Activated gamma-delta T cell treated with Interleukin-2 at 50 U/mL for 16 hours (primary cell): Measurements from ENCODE around the gene KRT76.

Experiments
- DNase-seq: peaks from one replicate; pipeline ENCODE4 v3.0.0-alpha.2; 2020

Gene KRT76

DNA sequence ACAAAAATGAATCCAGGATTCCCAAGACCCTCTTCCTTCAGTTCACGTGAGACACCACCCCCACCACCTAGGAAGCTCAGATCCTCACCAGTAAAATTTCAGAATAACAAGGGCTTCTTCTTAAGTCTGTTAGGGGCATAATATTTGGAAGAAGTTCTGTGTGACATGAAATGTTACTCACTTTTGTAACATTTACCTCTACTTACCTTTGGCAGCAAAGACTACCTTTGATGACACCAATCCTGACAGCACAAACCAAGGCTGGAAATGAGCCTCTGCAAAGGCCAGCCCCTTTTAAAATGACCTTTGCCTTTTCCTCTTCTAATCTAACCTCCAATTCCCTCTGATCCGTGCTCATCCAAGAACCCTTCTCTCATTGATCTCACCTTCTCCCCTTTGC, 54.5 kb downstream of the KRT76 start:
- no peak for DNase-seq

- no peak for DNase-seq
Observed at GRCh38 chr12:52721838-52722470, 55.2 kb downstream of the KRT76 start.

DNA sequence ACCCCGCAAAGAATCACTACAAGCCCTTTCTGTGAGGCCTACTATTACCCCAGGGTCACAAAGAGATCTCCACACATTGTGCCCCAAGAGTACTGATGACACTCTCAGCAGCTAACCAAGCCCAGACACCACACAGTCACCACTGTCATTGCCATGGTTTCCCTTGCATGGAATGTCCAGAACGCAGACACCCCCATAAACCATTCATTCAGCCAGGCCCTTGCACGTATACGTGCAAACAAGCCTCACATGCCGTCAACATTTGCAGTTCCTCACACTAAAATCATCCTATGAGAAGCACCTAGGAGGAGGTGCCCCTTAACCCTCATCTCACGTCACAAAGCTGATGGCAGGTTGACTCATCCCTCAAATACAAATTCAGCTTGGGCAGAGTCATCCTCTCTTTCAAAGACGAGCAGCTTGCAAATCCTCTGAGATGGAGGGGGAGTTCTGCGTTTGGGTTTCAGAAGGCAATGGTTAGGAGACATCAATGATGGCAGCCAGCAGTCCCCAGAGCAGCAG, 56.7 kb downstream of the KRT76 start:
- DNase-seq = no peak
